ENCODE data around the gene SLC29A4.
"Not testable (repeated sequence)": the region's sequence is repeated elsewhere in the genome, so short reads cannot be mapped to it uniquely, and the experiment has no call there.

GRCh38 chr7:5275510-5275909 is 7.2 kb upstream of the SLC29A4 start:
- not testable (repeated sequence) for TF ChIP-seq EP300, POLR2A (IDR thresholded peaks at IDR 0.05)
